Esophagus (tissue), 2 donors: Measurements from ENCODE around the gene UHRF1. TPM values are rescaled to one million over a fixed set of nuclear protein-coding genes. Genes with fewer than 3 reads are reported as not detected.

Source experiments
- H3K27ac ChIP-seq, 2 donors: one replicate each; pipeline ENCODE4 v1.5.1; 2013; ENCODE audit warnings: low read depth in 2 of 2, mild to moderate bottlenecking in 2 of 2, inconsistent platforms in 1 of 2, low read length in 1 of 2, moderate library complexity in 1 of 2
- H3K27me3 ChIP-seq, 2 donors: one replicate each; pipeline ENCODE4 v1.6.1; 2013; ENCODE audit warnings: low read length in 2 of 2, control low read depth in 1 of 2, mild to moderate bottlenecking in 1 of 2; ENCODE audit not compliant: insufficient read depth in 2 of 2, control insufficient read depth in 1 of 2
- H3K36me3 ChIP-seq, 2 donors: one replicate each; pipeline ENCODE4 v1.6.1; 2013; ENCODE audit warnings: low read length in 1 of 2; ENCODE audit not compliant: control insufficient read depth in 2 of 2, insufficient read depth in 2 of 2
- H3K4me1 ChIP-seq, 2 donors: one replicate each; pipeline ENCODE4 v1.6.1; 2013; ENCODE audit warnings: low read length in 1 of 2; ENCODE audit not compliant: control insufficient read depth in 2 of 2, insufficient read depth in 2 of 2
- H3K4me3 ChIP-seq, 2 donors: one replicate each; pipeline ENCODE4 v1.5.1; 2013; ENCODE audit warnings: low read length in 2 of 2, mild to moderate bottlenecking in 2 of 2, low read depth in 1 of 2, moderate library complexity in 1 of 2
- H3K9me3 ChIP-seq, 2 donors: one replicate each; pipeline ENCODE4 v1.6.1; 2013; ENCODE audit warnings: mild to moderate bottlenecking in 2 of 2, low read depth in 1 of 2, low read length in 1 of 2, moderate library complexity in 1 of 2; ENCODE audit not compliant: control insufficient read depth in 2 of 2, insufficient read depth in 1 of 2
- WGBS, 2 donors: extraction: QIAGEN DNeasy Blood & Tissue Kit; methylation state at CpG; one replicate each; pipeline ENCODE4 v1.1.7; 2013; 5-methylcytosine and 5-hydroxymethylcytosine counted together
- polyA plus RNA-seq, 2 donors: library from polyadenylated mRNA; stranded (reverse); fragments of 200-250 nt; gene quantifications; one replicate each; pipeline ENCODE4 v1.2.3, GENCODE V29; 2013
- donor health status: healthy with polysubstance abuse.
- donor health status: Bipolar disorder and iron deficiency.

Gene UHRF1
- polyA plus RNA-seq, 2 donors, result 7.8 to 10.0 TPM

- H3K27ac ChIP-seq, result no peak overlapping the region
- peaks cover 7 to 9% of the 10 kb centered on the region in 2 donors for H3K4me1 ChIP-seq
- H3K4me3 ChIP-seq, result no peak overlapping the region
- H3K36me3 ChIP-seq, result peaks cover 0 to 16% of the 10 kb centered on the region in 2 donors
- H3K27me3 ChIP-seq, result no peaks in the 10 kb centered on the region
- WGBS, 2 donors, result 89% methylated on average over 7 of the region's 7 CpGs
- no peaks in the 10 kb centered on the region for H3K9me3 ChIP-seq
Observed at GRCh38 chr19:4984106-4984380, 74.7 kb downstream of the UHRF1 start.

GRCh38 chr19:4984438-4984990 is 75.2 kb downstream of the UHRF1 start:
- 76 to 83% methylated on average over 18 of the region's 18 CpGs for WGBS, 2 donors
- no peaks in the 10 kb centered on the region for H3K27me3 ChIP-seq
- peaks cover 0 to 16% of the 10 kb centered on the region in 2 donors for H3K36me3 ChIP-seq
- H3K9me3 ChIP-seq, result no peaks in the 10 kb centered on the region
- peaks cover 7 to 10% of the 10 kb centered on the region in 2 donors for H3K4me1 ChIP-seq
- H3K4me3 ChIP-seq, result no peak overlapping the region
- H3K27ac ChIP-seq, result no peak overlapping the region

GRCh38 chr19:4985551-4985991 is 76.3 kb downstream of the UHRF1 start:
- Histone ChIP-seq H3K4me1 (peaks cover 7 to 10% of the 10 kb centered on the region in 2 donors), H3K27me3 (no peaks in the 10 kb centered on the region), H3K36me3 (peaks cover 0 to 16% of the 10 kb centered on the region in 2 donors), H3K9me3 (no peaks in the 10 kb centered on the region), H3K4me3 (no peak overlapping the region), H3K27ac (no peak overlapping the region)
- WGBS, 2 donors, result 80 to 85% methylated on average over 22 of the region's 22 CpGs

GRCh38 chr19:4986056-4986455 is 76.8 kb downstream of the UHRF1 start:
- WGBS, 2 donors, result 90 to 94% methylated on average over 19 of the region's 19 CpGs
- Histone ChIP-seq H3K9me3 (no peaks in the 10 kb centered on the region), H3K27ac (no peak overlapping the region)

GRCh38 chr19:4986471-4986891 is 77.2 kb downstream of the UHRF1 start:
- H3K27me3 ChIP-seq, result no peaks in the 10 kb centered on the region
- H3K36me3 ChIP-seq, result peaks cover 0 to 12% of the 10 kb centered on the region in 2 donors
- H3K27ac ChIP-seq, result no peak overlapping the region
- no peaks in the 10 kb centered on the region for H3K9me3 ChIP-seq
- H3K4me1 ChIP-seq, result peaks cover 7 to 10% of the 10 kb centered on the region in 2 donors
- no peak overlapping the region for H3K4me3 ChIP-seq
- WGBS, 2 donors, result 84 to 86% methylated on average over 19 of the region's 19 CpGs

More at GRCh38 chr19:4986056-4986455, 76.8 kb downstream of the UHRF1 start:
- H3K36me3 ChIP-seq, result peaks cover 0 to 13% of the 10 kb centered on the region in 2 donors
- H3K4me1 ChIP-seq, result peaks cover 7 to 10% of the 10 kb centered on the region in 2 donors
- no peaks in the 10 kb centered on the region for H3K27me3 ChIP-seq
- H3K4me3 ChIP-seq, result no peak overlapping the region

GRCh38 chr19:4987256-4987655 is 78.0 kb downstream of the UHRF1 start:
- no peak overlapping the region for H3K27ac ChIP-seq
- H3K27me3 ChIP-seq, result no peaks in the 10 kb centered on the region
- 72 to 73% methylated on average over 11 of the region's 11 CpGs for WGBS, 2 donors
- peaks cover 0 to 11% of the 10 kb centered on the region in 2 donors for H3K36me3 ChIP-seq
- peaks cover 7 to 10% of the 10 kb centered on the region in 2 donors for H3K4me1 ChIP-seq
- H3K9me3 ChIP-seq, result no peaks in the 10 kb centered on the region
- no peak overlapping the region for H3K4me3 ChIP-seq

GRCh38 chr19:4987692-4988370 is 78.5 kb downstream of the UHRF1 start:
- 82 to 88% methylated on average over 24 of the region's 24 CpGs for whole genome bisulfite sequencing, 2 donors
- H3K4me3 ChIP-seq, result no peak overlapping the region
- no peak overlapping the region for H3K27ac ChIP-seq
- H3K27me3 ChIP-seq, result no peaks in the 10 kb centered on the region
- peaks cover 0 to 11% of the 10 kb centered on the region in 2 donors for H3K36me3 ChIP-seq
- H3K9me3 ChIP-seq, result no peaks in the 10 kb centered on the region
- H3K4me1 ChIP-seq, result peaks cover 7 to 10% of the 10 kb centered on the region in 2 donors

GRCh38 chr19:4988770-4989251 is 79.5 kb downstream of the UHRF1 start:
- no peak overlapping the region for H3K4me3 ChIP-seq
- no peaks in the 10 kb centered on the region for H3K9me3 ChIP-seq
- H3K4me1 ChIP-seq, result peaks cover 7 to 10% of the 10 kb centered on the region in 2 donors
- H3K36me3 ChIP-seq, result peaks cover 0 to 9% of the 10 kb centered on the region in 2 donors
- 63 to 64% methylated on average over 13 of the region's 13 CpGs for WGBS, 2 donors
- no peaks in the 10 kb centered on the region for H3K27me3 ChIP-seq
- peak overlapping the region; percentile 8 to 11 for H3K27ac ChIP-seq

- no peaks in the 10 kb centered on the region for H3K9me3 ChIP-seq
- H3K27ac ChIP-seq, result no peak overlapping the region
- peaks cover 0 to 8% of the 10 kb centered on the region in 2 donors for H3K36me3 ChIP-seq
- H3K4me1 ChIP-seq, result peaks cover 7 to 9% of the 10 kb centered on the region in 2 donors
- 67 to 71% methylated on average over 7 of the region's 7 CpGs for WGBS, 2 donors
- no peak overlapping the region for H3K4me3 ChIP-seq
- H3K27me3 ChIP-seq, result no peaks in the 10 kb centered on the region
Observed at GRCh38 chr19:4990306-4990705, 81.0 kb downstream of the UHRF1 start.
